KOPT-K1 (cell line): ENCODE results near the gene CLDN11.

ENCODE experiments used
- H3K27ac ChIP-seq: fragments of 200-600 bp; sonication (generic); 2 replicates; pipeline ENCODE4 v1.5.1; 2016; ENCODE audit warnings: antibody characterized with exemption, mild to moderate bottlenecking, low read depth, low read length; ENCODE audit not compliant: poor library complexity, severe bottlenecking
- H3K36me3 ChIP-seq: fragments of 200-600 bp; sonication (generic); 2 replicates; pipeline ENCODE4 v1.5.1; 2017; ENCODE audit warnings: antibody characterized with exemption, mild to moderate bottlenecking, low read length, moderate library complexity; ENCODE audit not compliant: insufficient read depth
- H3K9me3 ChIP-seq: fragments of 200-600 bp; sonication (generic); 2 replicates; pipeline ENCODE4 v1.5.1; 2017; ENCODE audit warnings: antibody characterized with exemption, low read length, mild to moderate bottlenecking; ENCODE audit not compliant: insufficient read depth, poor library complexity, severe bottlenecking

CLDN11 gene

GRCh38 chr3:170418422-170419398 lies at the start of gene CLDN11:
Gene CLDN11 (plus strand): TSS chr3:170418868. CDS start chr3:170419067, 199 bp downstream.
- Histone ChIP-seq H3K9me3 (no peaks in the 10 kb centered on the region), H3K36me3 (no peaks in the 10 kb centered on the region), H3K27ac (no peak within 1 kb of the TSS)

DNA sequence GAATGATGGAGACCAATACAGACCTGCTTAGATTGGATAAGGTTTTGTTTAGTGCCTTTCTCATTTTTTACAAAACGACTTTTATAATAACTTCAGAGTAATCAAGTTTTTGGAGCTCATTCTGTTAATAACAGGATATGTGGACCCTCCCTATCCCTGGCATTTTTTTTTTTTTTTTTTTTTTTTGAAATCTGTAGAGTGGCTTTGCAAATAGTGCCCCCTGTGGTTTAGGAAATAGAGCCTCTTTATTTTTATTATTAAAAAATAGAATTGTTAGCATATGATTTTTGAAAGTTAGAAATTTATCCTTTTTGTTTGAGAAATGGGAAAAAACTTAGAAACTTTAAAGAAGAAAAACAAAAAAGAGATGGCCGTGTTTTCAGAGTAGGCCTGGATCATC lies 49.7 kb upstream of the CLDN11 start:
- no peaks in the 10 kb centered on the region for H3K9me3 ChIP-seq
- H3K36me3 ChIP-seq = no peaks in the 10 kb centered on the region
- no peak overlapping the region for H3K27ac ChIP-seq

DNA sequence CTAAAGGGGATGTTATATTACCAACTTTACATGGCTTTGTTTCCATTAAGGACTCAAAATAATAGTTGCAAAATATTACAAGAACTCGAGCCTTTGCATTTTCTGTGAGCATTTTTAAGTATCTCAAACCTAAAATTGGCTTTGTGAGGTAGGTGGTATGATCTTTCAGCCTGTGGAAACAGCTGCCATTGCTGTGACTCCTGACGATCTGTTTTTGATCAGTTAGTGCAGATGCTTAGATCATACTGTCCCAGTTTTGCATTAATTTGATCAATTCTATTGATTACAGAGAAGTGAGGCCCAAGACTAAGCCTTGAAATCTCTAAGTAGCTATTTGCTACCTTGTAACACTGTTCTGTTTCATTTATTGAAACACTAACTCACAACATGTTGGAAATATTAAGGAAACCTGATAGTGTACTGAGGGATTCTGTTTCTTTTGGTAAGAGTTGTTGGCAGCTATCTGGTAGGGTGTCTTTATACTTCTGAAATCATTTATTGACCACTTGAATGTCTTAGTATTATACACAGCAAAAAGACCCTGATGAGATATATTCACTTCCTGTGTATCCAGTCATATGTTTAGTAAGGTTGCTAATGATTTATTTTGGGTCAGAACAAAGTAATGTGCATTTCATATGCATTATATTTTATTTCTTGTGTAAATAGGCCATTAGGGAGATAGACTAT lies 46.3 kb upstream of the CLDN11 start:
- no peaks in the 10 kb centered on the region for H3K36me3 ChIP-seq
- no peaks in the 10 kb centered on the region for H3K9me3 ChIP-seq
- no peak overlapping the region for H3K27ac ChIP-seq

DNA sequence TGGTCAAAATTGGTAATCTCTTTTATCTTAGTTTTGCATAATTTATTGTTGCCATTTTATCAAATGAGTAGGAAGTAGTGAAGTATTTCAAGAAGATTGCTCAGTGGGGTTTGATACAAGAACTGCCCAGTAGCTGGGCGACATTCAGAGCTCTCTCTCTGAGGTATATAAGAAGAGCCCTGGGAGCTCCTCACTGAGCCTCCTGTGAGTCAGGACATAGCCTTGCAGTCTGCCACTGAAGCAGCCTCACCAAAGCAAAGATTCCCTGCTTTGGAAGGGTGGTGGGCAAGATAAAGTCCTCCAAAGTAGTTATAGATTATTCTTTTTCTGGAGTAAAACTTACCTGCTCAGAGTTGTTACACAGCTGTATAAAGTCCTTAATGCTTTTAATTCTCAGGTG lies 35.1 kb upstream of the CLDN11 start:
- H3K27ac ChIP-seq = no peak overlapping the region
- H3K9me3 ChIP-seq = peaks cover 8% of the 10 kb centered on the region
- H3K36me3 ChIP-seq = peaks cover 20% of the 10 kb centered on the region

DNA sequence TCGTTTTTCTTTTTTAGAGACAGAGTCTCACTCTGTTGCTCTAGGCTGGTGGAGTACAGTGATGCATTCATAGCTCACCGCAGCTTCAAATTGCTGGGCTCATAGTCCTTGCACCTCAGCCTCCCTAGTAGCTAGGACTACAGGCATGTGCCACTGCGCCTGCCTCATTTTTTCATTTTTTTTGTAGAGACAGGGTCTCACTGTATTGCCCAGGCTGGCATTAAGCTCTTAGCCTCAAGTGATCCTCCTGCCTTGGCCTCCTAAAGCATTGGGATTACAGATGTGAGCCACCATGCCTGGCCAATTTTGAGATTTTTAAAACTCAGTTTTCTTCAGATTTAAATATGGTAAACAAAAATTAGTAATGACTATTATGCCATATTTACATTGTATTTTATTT lies 32.2 kb upstream of the CLDN11 start:
- no peak overlapping the region for H3K27ac ChIP-seq
- H3K9me3 ChIP-seq = peaks cover 8% of the 10 kb centered on the region
- H3K36me3 ChIP-seq = peaks cover 31% of the 10 kb centered on the region

DNA sequence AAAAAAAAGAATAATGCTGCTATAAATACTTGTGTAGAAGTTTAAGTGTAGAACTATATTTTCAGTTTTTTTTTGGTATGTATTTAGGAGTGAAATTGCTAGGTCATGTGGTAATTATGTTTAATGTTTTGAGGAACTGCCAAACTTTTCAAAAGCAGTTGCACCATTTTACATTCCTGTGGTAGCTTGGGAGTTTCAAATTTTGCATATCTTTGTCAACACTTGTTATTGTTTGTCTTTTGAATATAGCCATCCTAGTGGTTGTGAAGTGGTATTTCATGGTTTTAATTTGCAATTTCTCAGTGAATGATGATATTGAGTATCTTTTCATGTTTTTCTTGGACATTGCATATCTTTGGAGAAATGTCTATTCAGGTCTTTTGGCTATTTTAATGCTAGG lies 30.7 kb upstream of the CLDN11 start:
- no peak overlapping the region for H3K27ac ChIP-seq
- H3K36me3 ChIP-seq = peaks cover 31% of the 10 kb centered on the region
- peaks cover 8% of the 10 kb centered on the region for H3K9me3 ChIP-seq

DNA sequence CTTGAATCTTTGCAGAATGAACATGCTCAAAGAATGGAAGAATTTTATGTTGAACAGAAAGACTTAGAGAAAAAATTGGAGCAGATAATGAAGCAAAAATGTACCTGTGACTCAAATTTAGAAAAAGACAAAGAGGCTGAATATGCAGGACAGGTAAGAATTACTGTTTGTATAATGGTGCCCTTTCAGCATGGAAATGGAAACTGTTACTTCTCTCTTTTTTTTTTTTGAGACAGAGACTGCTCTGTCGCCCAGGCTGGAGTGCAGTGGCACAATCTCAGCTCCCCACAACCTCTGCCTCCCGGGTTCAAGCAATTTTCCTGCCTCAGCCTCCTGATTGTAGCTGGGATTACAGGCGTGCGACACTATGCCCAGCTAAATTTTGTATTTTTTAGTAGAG lies 27.6 kb upstream of the CLDN11 start:
- H3K36me3 ChIP-seq = peaks cover 26% of the 10 kb centered on the region
- no peak overlapping the region for H3K27ac ChIP-seq
- H3K9me3 ChIP-seq = peaks cover 8% of the 10 kb centered on the region

GRCh38 chr3:170397685-170398084 lies 21.0 kb upstream of the CLDN11 start:
- Histone ChIP-seq H3K27ac (no peak overlapping the region), H3K36me3 (no peaks in the 10 kb centered on the region), H3K9me3 (no peaks in the 10 kb centered on the region)

DNA sequence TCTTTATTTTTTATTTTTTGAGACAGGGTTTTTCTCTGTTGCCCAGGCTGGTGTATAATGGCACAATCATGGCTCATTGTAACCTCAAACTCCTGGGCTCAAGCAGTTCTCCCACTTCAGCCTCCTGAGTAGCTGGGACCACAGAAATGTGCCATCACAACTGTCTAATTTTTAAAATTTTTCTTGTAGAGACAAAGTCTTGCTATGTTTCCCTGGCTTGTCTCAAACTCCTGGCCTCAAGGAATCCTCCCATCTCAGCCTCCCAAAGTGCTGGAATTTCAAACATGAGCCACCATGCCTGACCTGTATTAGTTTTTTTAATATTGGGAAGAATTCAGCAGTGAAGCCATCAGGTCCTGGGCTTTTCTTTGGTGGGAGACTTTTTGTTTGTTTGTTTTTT lies 13.6 kb upstream of the CLDN11 start:
- Histone ChIP-seq H3K9me3 (no peaks in the 10 kb centered on the region), H3K36me3 (no peaks in the 10 kb centered on the region), H3K27ac (no peak overlapping the region)

DNA sequence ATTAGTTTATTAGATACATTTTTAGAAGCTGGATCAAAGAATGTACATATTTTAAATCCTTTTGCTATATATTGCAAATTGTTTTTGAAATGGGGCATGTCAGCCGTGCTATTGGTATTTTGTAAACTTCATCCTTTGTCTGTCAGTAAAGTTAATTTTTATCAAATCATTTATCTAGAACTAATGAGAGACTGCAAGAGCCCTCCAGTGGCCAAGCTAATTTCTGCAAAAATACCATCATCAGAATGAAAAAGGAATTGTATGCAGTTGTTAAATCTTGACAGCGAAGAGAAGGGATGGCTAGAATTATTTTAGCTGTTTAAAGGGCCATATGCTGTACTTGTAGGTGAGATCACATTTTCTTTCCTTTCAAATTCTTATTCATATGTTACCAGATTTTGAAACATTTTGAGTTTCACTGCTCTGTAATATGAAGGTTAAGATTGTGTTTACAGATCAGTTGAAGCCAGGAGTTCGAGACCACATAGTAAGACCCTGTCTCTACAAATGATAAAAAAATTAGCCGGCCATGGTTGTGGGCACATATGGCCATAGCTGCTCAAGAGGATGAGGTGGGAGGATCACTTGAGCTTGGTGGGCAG lies 8.1 kb upstream of the CLDN11 start:
- Histone ChIP-seq H3K36me3 (no peaks in the 10 kb centered on the region), H3K27ac (no peak overlapping the region), H3K9me3 (no peaks in the 10 kb centered on the region)

- Histone ChIP-seq H3K27ac (no peak overlapping the region), H3K36me3 (no peaks in the 10 kb centered on the region), H3K9me3 (no peaks in the 10 kb centered on the region)
Measured at GRCh38 chr3:170413291-170413690, 5.4 kb upstream of the CLDN11 start.

DNA sequence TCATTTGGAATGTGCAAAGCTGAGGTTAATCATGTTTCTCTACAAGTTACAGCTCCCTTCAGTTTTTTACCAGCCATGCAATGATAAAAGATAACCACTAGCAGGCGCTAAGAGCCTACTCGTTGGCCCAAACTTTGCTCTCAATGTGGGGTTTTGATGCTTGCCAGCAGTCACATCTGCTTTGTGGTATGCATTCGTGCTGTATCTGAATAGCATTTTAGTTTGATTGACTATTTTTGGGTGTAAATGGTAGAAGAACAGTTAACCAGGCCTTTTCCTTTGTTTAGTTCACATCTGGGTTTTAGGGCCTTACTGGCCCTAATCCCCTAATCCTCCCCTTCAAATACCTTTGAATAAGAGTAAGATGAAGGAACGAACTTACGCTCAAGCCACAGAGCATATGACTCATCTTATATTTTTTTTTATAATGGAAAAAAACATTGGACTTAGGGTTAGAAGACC lies 4.4 kb upstream of the CLDN11 start:
- H3K27ac ChIP-seq = no peak overlapping the region
- H3K36me3 ChIP-seq = no peaks in the 10 kb centered on the region
- H3K9me3 ChIP-seq = no peaks in the 10 kb centered on the region

DNA sequence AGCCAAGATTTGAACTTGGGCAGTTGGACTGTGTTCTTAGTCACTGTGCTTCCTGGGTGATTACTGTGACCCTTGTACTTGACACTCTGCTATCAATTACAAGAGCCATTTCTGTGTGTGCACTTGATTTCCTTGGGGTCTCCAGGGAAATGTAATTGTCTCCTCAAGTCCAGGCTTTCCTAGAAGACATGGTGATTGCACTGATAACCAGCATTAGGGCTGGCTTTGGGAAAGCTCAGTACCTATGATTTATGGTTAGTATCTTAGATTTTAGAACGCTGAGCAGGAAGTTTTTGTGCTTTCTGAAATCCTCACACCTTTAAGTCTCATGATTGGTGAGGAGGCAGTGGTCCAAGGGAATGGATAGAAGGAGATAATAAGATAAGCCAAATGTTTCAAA lies 1.6 kb upstream of the CLDN11 start:
- H3K9me3 ChIP-seq = no peaks in the 10 kb centered on the region
- no peaks in the 10 kb centered on the region for H3K36me3 ChIP-seq

GRCh38 chr3:170419557-170420087 lies 954 bp downstream of the CLDN11 start:
- H3K27ac ChIP-seq = no peak overlapping the region

More for the DNA sequence above, 1.6 kb upstream of the CLDN11 start:
- H3K27ac ChIP-seq = no peak overlapping the region

GRCh38 chr3:170420307-170420821 lies 1.7 kb downstream of the CLDN11 start:
- Histone ChIP-seq H3K36me3 (no peaks in the 10 kb centered on the region), H3K9me3 (no peaks in the 10 kb centered on the region), H3K27ac (no peak overlapping the region)

More at GRCh38 chr3:170419557-170420087, 954 bp downstream of the CLDN11 start:
- Histone ChIP-seq H3K9me3 (no peaks in the 10 kb centered on the region), H3K36me3 (no peaks in the 10 kb centered on the region)
